IMR-90 (cell line): Measurements from ENCODE around the gene WDR6. TPM values are rescaled to one million over a fixed set of nuclear protein-coding genes. Genes with fewer than 3 reads are reported as not detected.

Source experiments
- ATAC-seq: fragments of 200-7000 bp; cut with Tn5 transposase; 2 replicates; pipeline ENCODE4 v1.9.1; 2020; ENCODE audit warnings: low read depth, mild to moderate bottlenecking, moderate library complexity
- BruUV-seq: library from RNA; stranded (reverse); fragments of 400-500 nt; replicated peaks from 2 replicates; lab custom pipeline; 2021; lab: Mats Ljungman, UMichigan
- CTCF ChIA-PET: fragments of 300-600 bp; formaldehyde crosslinking; extraction: SDS; loops from one replicate; lab custom pipeline; 2021; ENCODE audit warnings: antibody characterized with exemption; lab: Yijun Ruan, JAX
- POLR2A ChIA-PET: fragments of 300-600 bp; sonication (Branson Sonifier 250); formaldehyde crosslinking; loops from one replicate; lab custom pipeline; 2022; ENCODE audit warnings: antibody characterized with exemption; ENCODE audit not compliant: unreplicated experiment; lab: Charles Lee
- DNase-seq: peaks from one replicate; pipeline ENCODE4 v3.0.0; 2013
- H2AFZ ChIP-seq: replicated peaks from 2 replicates; pipeline ENCODE3; 2013; ENCODE audit warnings: low read length, mild to moderate bottlenecking; ENCODE audit not compliant: poor library complexity
- H2AK5ac ChIP-seq: 2 replicates; pipeline ENCODE4 v1.6.1; 2013; ENCODE audit warnings: low read depth, low read length, inconsistent platforms
- H2AK9ac ChIP-seq: replicated peaks from 2 replicates; pipeline ENCODE3; 2013; ENCODE audit warnings: mild to moderate bottlenecking, low read depth, low read length, moderate library complexity; ENCODE audit not compliant: poor library complexity
- H2BK120ac ChIP-seq: 2 replicates; pipeline ENCODE4 v1.6.1; 2013; ENCODE audit warnings: low read depth, low read length, inconsistent platforms
- H2BK15ac ChIP-seq: 3 replicates; pipeline ENCODE4 v1.6.1; 2013; ENCODE audit warnings: low read depth, low read length, inconsistent platforms
- H2BK20ac ChIP-seq: 2 replicates; pipeline ENCODE4 v1.6.1; 2013; ENCODE audit warnings: low read depth, mild to moderate bottlenecking, inconsistent platforms, low read length, moderate library complexity
- H2BK5ac ChIP-seq: 2 replicates; pipeline ENCODE4 v1.6.1; 2013; ENCODE audit warnings: mild to moderate bottlenecking, low read depth, low read length, inconsistent platforms; ENCODE audit not compliant: poor library complexity, severe bottlenecking
- H3K14ac ChIP-seq: replicated peaks from 2 replicates; pipeline ENCODE4 v1.6.1; 2013; ENCODE audit warnings: low read depth, low read length, inconsistent platforms
- H3K18ac ChIP-seq: 2 replicates; pipeline ENCODE4 v1.6.1; 2013; ENCODE audit warnings: low read depth, low read length, control low read depth
- H3K23ac ChIP-seq: 2 replicates; pipeline ENCODE4 v1.6.1; 2013; ENCODE audit warnings: low read depth, low read length, inconsistent platforms
- H3K27ac ChIP-seq: 2 replicates; pipeline ENCODE4 v1.5.1; 2013; ENCODE audit warnings: mild to moderate bottlenecking, control low read depth, low read length; ENCODE audit not compliant: insufficient read depth
- H3K27me3 ChIP-seq: 2 replicates; pipeline ENCODE4 v1.6.1; 2013; ENCODE audit warnings: low read length; ENCODE audit not compliant: control insufficient read depth, insufficient read depth
- H3K36me3 ChIP-seq: 2 replicates; pipeline ENCODE4 v1.6.1; 2013; ENCODE audit warnings: low read length, mixed read lengths; ENCODE audit not compliant: control insufficient read depth, insufficient read depth
- H3K4ac ChIP-seq: 2 replicates; pipeline ENCODE4 v1.6.1; 2013; ENCODE audit warnings: low read depth, low read length, inconsistent platforms
- H3K4me1 ChIP-seq: 2 replicates; pipeline ENCODE4 v1.6.1; 2013; ENCODE audit warnings: low read length, mixed read lengths; ENCODE audit not compliant: control insufficient read depth, insufficient read depth
- H3K4me2 ChIP-seq: 2 replicates; pipeline ENCODE4 v1.6.1; 2013; ENCODE audit warnings: low read depth, mild to moderate bottlenecking, control low read depth, low read length, moderate library complexity
- H3K4me3 ChIP-seq: 2 replicates; pipeline ENCODE4 v1.5.1; 2013; ENCODE audit warnings: low read depth, mild to moderate bottlenecking, control low read depth, low read length, moderate library complexity; ENCODE audit not compliant: insufficient read depth
- H3K56ac ChIP-seq: 2 replicates; pipeline ENCODE4 v1.6.1; 2013; ENCODE audit warnings: low read length, inconsistent platforms; ENCODE audit not compliant: insufficient read depth; ENCODE audit errors: extremely low read depth
- H3K79me1 ChIP-seq, 2 experiments: 2 replicates each; pipeline ENCODE4 v1.6.1; 2013; ENCODE audit warnings: low read length in 2 of 2, inconsistent platforms in 1 of 2, low read depth in 1 of 2
- H3K9ac ChIP-seq: 2 replicates; pipeline ENCODE4 v1.6.1; 2013; ENCODE audit warnings: low read depth, low read length, control low read depth
- H3K9me1 ChIP-seq: 2 replicates; pipeline ENCODE4 v1.6.1; 2013; ENCODE audit warnings: low read length, inconsistent platforms; ENCODE audit not compliant: insufficient read depth
- H3K9me3 ChIP-seq: 2 replicates; pipeline ENCODE4 v1.6.1; 2013; ENCODE audit warnings: low read length; ENCODE audit not compliant: control insufficient read depth, insufficient read depth
- H4K20me1 ChIP-seq: 2 replicates; pipeline ENCODE4 v1.6.1; 2013; ENCODE audit warnings: low read length, inconsistent platforms; ENCODE audit not compliant: insufficient read depth
- H4K5ac ChIP-seq: 2 replicates; pipeline ENCODE4 v1.6.1; 2013; ENCODE audit warnings: mild to moderate bottlenecking, low read depth, low read length, control low read depth
- H4K8ac ChIP-seq, 2 experiments: 2 replicates each; pipeline ENCODE4 v1.6.1; 2013; ENCODE audit warnings: low read depth in 2 of 2, low read length in 2 of 2, control low read depth in 1 of 2, inconsistent platforms in 1 of 2
- H4K91ac ChIP-seq: 2 replicates; pipeline ENCODE4 v1.6.1; 2013; ENCODE audit warnings: low read depth, low read length, inconsistent platforms; ENCODE audit not compliant: insufficient read depth
- CEBPB ChIP-seq: IDR thresholded peaks from 2 replicates; pipeline ENCODE4 v1.6.1; 2012; ENCODE audit warnings: low read depth, low read length, improper control_type of control experiment
- MAFK ChIP-seq: IDR thresholded peaks from 2 replicates; pipeline ENCODE4 v1.6.1; 2012; ENCODE audit warnings: low read depth, low read length, improper control_type of control experiment
- MXI1 ChIP-seq: IDR thresholded peaks from 2 replicates; pipeline ENCODE4 v1.6.1; 2012; ENCODE audit warnings: low read depth, mild to moderate bottlenecking, low read length, moderate library complexity, borderline replicate concordance
- NFE2L2 ChIP-seq: fragments of 150-350 bp; IDR thresholded peaks from 2 replicates; pipeline ENCODE4 v1.6.1; 2016; ENCODE audit warnings: low read depth, mild to moderate bottlenecking, low read length
- WGBS, 2 experiments: methylation state at CpG; one replicate each; pipeline versions ENCODE4 v1.1.5 to v1.1.7; 2013; ENCODE audit warnings: missing lambda C conversion rate in 2 of 2; ENCODE audit not compliant: insufficient read length in 1 of 2; ENCODE audit errors: extremely low coverage in 2 of 2; 5-methylcytosine and 5-hydroxymethylcytosine counted together
- dilution Hi-C: fragments of 300-500 bp; cut with HindIII; formaldehyde crosslinking; loops from one replicate; pipeline ENCODE4 v1.14.3; 2018; ENCODE audit warnings: low sequenced_read_pairs; ENCODE audit not compliant: unreplicated experiment
- in situ Hi-C: fragments of 300-500 bp; cut with MboI; formaldehyde crosslinking; loops from 3 replicates; pipeline ENCODE4 v1.14.3; 2019; ENCODE audit warnings: low sequenced_read_pairs, inconsistent platforms, mixed read lengths
- intact Hi-C: fragments of 100-400 bp; cut with micrococcal nuclease; formaldehyde crosslinking; loops from 2 replicates; pipeline ENCODE4 v1.10.0; 2022
- polyA plus RNA-seq, 3 experiments: library from polyadenylated mRNA; depleted of rRNA; stranded (reverse); fragments of >200 nt; gene quantifications; 2 replicates each; pipeline ENCODE4 v1.2.3, GENCODE V29; 2012; ENCODE audit warnings: low replicate concordance in 1 of 3
- total RNA-seq: library from RNA; depleted of rRNA; stranded (reverse); fragments of >200 nt; gene quantifications from 2 replicates; pipeline ENCODE4 v1.2.3, GENCODE V29; 2012
- TF ChIP-seq, protein P1 (sequence below): fragments of 150-350 bp; IDR thresholded peaks from 2 replicates; pipeline ENCODE4 v1.6.1; 2017; ENCODE audit warnings: mild to moderate bottlenecking, antibody characterized with exemption, low read length, low read depth
- TF ChIP-seq, protein P2 (sequence below): fragments of 150-350 bp; IDR thresholded peaks from 2 replicates; pipeline ENCODE4 v1.6.1; 2016; ENCODE audit warnings: low read depth, mild to moderate bottlenecking, low read length, moderate library complexity, borderline replicate concordance

WDR6 gene
- total and polyA plus RNA-seq, 2 of the 4 experiments (the other 2 are of a cell fraction), result 60.9 to 160 TPM

DNA sequence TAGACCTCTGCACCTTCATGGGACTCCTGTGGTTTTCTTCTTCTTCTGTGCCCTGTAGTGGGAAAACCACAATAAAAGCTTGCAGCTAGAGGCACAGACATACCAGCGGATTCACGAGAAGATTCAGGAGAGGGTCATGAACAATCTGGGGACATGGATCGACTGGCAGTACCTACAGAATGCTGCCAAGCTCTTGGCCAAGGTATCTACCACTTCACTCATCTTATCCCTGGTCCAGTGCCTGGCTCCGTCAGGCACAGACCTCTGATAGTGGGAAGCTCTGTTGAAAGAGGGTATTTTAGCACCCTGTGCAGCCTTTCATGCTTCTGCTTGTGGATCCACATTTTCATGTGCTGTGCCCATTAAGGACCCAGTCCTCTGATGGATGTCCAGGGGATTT is 26.9 kb upstream of the WDR6 start:
- Histone ChIP-seq H2BK15ac (no peak overlapping the region), H3K23ac (no peak overlapping the region), H3K27ac (no peak overlapping the region), H3K14ac (no peak overlapping the region), H4K91ac (no peak overlapping the region), H3K4me3 (no peak overlapping the region), H2BK20ac (no peak overlapping the region), H3K9me1 (peaks cover 5% of the 10 kb centered on the region; the same call in 1 of the 2 replicates), H2BK120ac (no peak overlapping the region), H4K8ac (no peak overlapping the region), H2AFZ (no peak overlapping the region), H3K4me1 (no peaks in the 10 kb centered on the region), H3K18ac (no peak overlapping the region), H3K56ac (no peak overlapping the region), H3K79me1 (peaks cover 21 to 25% of the 10 kb centered on the region in 2 experiments; a peak in 3 of 4 replicates), H3K9ac (no peak overlapping the region), H3K27me3 (no peaks in the 10 kb centered on the region), H3K9me3 (no peaks in the 10 kb centered on the region), H3K4ac (no peak overlapping the region), H3K36me3 (peaks cover 69% of the 10 kb centered on the region), H3K4me2 (no peak overlapping the region), H4K20me1 (no peaks in the 10 kb centered on the region), H4K5ac (no peak overlapping the region), H2AK5ac (no peak overlapping the region), H2BK5ac (no peak overlapping the region), H2AK9ac (no peak overlapping the region)
- dilution Hi-C loops, result no loop called here
- DNase-seq, result no peak
- in situ Hi-C loops, result no loop called here
- TF ChIP-seq NFE2L2, result no peak
- no peak for TF ChIP-seq CEBPB
- no peak for TF ChIP-seq MXI1
- no peak for TF ChIP-seq MAFK
- TF ChIP-seq, protein P1, sequence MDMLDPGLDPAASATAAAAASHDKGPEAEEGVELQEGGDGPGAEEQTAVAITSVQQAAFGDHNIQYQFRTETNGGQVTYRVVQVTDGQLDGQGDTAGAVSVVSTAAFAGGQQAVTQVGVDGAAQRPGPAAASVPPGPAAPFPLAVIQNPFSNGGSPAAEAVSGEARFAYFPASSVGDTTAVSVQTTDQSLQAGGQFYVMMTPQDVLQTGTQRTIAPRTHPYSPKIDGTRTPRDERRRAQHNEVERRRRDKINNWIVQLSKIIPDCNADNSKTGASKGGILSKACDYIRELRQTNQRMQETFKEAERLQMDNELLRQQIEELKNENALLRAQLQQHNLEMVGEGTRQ, result no peak
- TF ChIP-seq, protein P2, sequence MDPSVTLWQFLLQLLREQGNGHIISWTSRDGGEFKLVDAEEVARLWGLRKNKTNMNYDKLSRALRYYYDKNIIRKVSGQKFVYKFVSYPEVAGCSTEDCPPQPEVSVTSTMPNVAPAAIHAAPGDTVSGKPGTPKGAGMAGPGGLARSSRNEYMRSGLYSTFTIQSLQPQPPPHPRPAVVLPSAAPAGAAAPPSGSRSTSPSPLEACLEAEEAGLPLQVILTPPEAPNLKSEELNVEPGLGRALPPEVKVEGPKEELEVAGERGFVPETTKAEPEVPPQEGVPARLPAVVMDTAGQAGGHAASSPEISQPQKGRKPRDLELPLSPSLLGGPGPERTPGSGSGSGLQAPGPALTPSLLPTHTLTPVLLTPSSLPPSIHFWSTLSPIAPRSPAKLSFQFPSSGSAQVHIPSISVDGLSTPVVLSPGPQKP, result no peak
- BruUV-seq, result no TSS peak
- POLR2A ChIA-PET, result interaction anchor here (0.5 kb wide), 1 partner anchor 8 kb away, joined by 9 read pairs; no protein-coding TSS in a partner anchor
- CTCF ChIA-PET, result no interaction called here
- intact Hi-C loops, result no loop called here
- ATAC-seq, result no peak
- WGBS, 2 experiments, result no CpG with 5 or more reads among the region's 4 CpGs
